HG03060 (cell line): Measurements from ENCODE around the gene ZNF425.
"Not testable (repeated sequence)": the region's sequence is repeated elsewhere in the genome, so short reads cannot be mapped to it uniquely, and the experiment has no call there.

Experiments
- ATAC-seq: cut with Tn5 transposase; IDR thresholded peaks from one replicate; pipeline ENCODE4 v1.9.1; 2021; ENCODE audit warnings: low read depth, moderate number of reproducible peaks; ENCODE audit not compliant: unreplicated experiment

Gene ZNF425

DNA sequence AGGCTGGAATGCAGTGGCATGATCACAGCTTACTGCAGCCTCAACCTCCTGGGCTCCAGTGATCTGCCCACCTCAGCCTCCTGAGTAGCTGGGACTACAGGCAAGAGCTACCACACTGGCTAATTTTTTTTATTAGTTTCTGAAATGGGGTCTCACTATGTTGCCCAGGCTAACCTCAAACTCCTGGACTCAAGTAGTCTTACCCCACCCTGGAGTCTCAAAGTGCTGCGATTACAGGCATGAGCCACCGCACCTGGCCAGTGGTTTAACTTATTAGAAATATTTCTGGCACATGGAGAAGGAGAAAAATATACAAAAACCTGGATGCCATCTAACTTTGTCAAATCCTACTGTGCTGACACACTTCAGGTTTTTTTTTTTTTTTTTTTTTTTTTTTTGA, 50.8 kb downstream of the ZNF425 start:
- ATAC-seq: no peak

DNA sequence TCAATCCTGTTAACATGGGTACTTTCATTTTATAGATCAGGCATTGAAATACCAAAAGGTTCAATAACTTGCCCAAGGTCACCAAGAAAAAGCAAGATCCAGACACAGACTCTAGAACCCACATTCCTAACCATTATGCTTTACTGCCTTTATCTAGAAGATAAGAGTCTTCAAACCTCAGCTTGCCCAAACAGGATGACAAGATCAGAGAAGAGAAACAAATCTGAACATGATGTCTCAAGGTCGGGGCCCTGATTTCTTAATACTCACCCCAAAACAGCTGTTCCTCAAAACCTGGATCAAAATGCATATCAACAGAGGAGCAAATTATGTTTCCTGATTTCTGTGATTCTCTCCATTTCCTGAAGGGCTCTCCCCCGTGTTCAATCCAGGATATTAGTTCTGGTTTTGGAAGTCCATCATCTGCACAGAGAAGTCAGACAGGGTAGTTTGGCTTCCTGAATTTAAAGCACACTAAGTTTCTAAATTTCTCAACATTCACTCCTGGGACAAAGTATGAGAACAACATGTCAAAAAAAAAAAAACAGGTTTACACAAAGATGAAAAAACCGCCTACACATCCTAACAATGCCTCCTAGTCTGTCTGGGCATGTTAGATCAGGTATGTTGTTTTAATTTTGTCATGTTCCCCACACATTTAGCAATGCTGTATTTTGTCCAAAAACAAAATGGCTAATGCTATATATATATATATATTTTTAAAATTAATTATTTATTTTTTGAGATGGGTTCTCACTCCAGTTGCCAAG, 51.8 kb downstream of the ZNF425 start:
- no peak for ATAC-seq

DNA sequence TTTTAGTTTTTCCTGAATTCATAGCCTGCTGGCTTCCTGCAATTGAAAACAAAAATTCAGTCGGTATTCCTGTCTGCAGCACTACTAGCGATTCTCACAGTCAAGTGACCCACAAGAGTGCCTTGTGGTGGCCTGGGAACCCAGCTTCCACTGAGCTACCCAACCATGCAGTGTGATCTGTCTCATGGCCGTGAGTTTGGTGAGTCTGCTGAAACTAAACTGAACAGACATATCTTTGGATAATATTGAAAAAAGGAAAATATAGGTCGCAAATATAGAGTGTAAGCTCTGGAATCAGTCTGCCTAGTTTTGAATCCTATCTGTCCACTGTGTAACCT, 53.7 kb downstream of the ZNF425 start:
- no peak for ATAC-seq

GRCh38 chr7:149071641-149072437, 54.3 kb downstream of the ZNF425 start:
- ATAC-seq: no peak

DNA sequence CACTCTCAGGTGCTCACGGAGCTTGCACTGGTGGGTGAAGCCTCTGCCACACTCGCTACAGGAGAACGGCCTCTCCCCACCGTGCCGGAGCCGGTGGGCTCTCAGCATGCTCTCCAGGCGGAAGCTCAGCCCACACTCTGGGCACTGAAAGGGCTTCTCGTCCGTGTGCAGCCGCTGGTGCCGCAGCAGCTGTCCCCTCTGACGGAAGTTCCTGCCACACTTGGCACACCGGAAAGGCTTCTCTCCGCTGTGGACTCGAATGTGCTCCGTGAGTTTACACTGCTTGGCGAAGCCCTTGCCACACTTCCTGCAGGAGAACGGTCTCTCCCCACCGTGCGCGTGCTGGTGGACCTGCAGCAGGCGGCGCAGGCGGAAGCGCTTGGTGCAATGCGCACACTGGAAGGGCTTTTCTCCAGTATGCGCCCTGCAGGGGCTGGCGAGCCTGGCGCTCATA, 54.9 kb downstream of the ZNF425 start:
- no peak for ATAC-seq

GRCh38 chr7:149070372-149071125, 55.6 kb downstream of the ZNF425 start:
- ATAC-seq: no peak

- no peak for ATAC-seq
Observed at GRCh38 chr7:149067869-149068268, 58.3 kb downstream of the ZNF425 start.

DNA sequence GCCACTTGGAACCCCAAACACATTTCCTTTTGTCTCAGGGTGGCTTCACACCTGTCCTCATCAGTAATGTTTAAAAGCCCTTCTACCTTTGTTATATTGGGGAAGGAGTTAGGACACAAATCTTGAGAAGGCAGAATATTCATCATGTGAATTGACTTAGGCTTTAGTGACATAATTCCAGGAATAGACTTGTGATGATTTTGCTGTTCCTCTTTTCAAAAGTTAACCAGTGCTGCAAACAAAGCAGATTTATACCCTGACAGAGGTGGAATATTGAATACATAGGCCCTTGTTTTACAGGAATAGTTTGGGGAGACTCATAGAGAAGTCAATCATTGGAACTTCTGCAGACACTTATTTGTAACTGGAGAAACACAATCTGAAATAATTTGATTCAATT, 62.6 kb downstream of the ZNF425 start:
- no peak for ATAC-seq

DNA sequence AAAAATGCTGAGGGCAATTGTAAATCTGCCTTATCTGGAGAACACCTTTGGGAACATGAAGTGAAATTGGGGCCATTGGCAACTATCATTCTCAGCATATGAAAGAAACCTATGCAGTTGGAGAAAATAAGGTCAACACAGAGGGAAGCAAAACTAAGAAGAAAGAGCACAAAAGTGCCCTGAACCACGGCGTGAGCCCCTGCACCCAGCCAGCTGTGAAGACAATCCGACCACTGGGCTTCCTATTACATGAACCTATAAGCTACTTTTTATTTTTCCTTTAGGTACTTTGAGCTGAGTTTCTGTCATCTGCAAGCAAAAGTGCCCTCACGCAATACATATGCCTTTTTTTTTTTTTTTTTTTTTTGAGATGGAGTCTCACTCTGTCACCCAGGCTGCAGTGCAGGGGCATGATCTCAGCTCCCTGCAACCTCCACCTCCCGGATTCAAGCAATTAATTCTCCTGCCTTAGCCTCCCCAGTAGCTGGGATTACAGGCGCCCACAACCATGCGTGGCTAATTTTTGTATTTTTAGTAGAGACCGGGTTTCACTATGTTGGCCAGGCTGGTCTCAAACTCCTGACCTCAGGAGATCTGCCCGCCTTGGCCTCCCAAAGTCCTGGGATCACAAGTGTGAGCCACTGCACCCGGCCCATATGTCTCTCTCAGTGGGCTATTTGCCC, 63.8 kb downstream of the ZNF425 start:
- not testable (repeated sequence) for ATAC-seq

- no peak for ATAC-seq
Observed at GRCh38 chr7:149060156-149060555, 66.0 kb downstream of the ZNF425 start.

GRCh38 chr7:149053885-149054284, 72.2 kb downstream of the ZNF425 start:
- no peak for ATAC-seq

DNA sequence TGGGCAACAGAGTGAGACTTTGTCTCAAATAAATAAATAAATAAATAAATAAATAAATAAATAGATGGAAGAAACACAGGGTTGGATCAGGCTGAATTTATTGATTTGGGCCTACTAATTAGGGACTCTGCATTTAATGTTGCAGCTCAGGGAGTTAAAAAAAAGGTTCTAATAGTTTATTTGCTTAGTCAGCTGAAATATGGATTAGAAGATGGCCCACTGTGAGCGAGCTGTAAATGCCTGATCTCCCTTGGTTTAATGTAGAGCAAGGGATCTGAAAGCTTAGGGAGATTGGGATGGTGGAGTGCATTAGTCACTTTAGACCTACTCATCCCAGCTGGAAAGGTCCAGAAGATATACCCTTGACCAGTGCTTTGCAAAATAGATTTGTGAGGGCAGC, 72.7 kb downstream of the ZNF425 start:
- no peak for ATAC-seq
